Measurements from ENCODE around the gene PHYKPL. TPM values are rescaled to one million over a fixed set of nuclear protein-coding genes. Genes with fewer than 3 reads are reported as not detected.

The PHYKPL gene
- total RNA-seq, 1 experiment from 2014 or later, result 112 TPM

GRCh38 chr5:178232920-178233429 is 373 bp upstream of the PHYKPL start:
- intact Hi-C loops (cut with micrococcal nuclease), result loop anchor here (2.0 to 5.0 kb wide), 2 partner anchors 28 to 554 kb away; partner anchors contain the start of gene HNRNPAB
- Mint-ChIP-seq H3K27ac (ENCODE audit: low read depth, unreplicated experiment) (peak overlapping the region; percentile 84), H3K9me3 (ENCODE audit: unreplicated experiment) (peaks cover 1% of the 10 kb centered on the region), H3K4me3 (ENCODE audit: unreplicated experiment) (peak overlapping the region; percentile 80), H3K36me3 (ENCODE audit: insufficient read depth, unreplicated experiment) (peaks cover 39% of the 10 kb centered on the region), H3K27me3 (ENCODE audit: insufficient read depth, unreplicated experiment) (no peaks in the 10 kb centered on the region), H3K4me1 (ENCODE audit: insufficient read depth, unreplicated experiment) (peaks cover 57% of the 10 kb centered on the region)
- DNase-seq (ENCODE audit: unreplicated experiment), result no peak
- TSS peak; percentile 66 for BruUV-seq (replicated peaks)
- ChIA-PET CTCF (interaction anchor here (0.6 to 2.7 kb wide), 3 partner anchors 19 to 157 kb away, joined by 3 to 22 read pairs (median 3); no protein-coding TSS in a partner anchor), POLR2A (interaction anchor here (1.4 to 6.4 kb wide), 5 partner anchors 11 to 33 kb away, joined by 3 to 32 read pairs (median 14); partner anchors contain the start of gene HNRNPAB)
- TF ChIP-seq CTCF (IDR thresholded peaks at IDR 0.05; ENCODE audit: unreplicated experiment), result no peak

- intact Hi-C loops (cut with micrococcal nuclease), result loop anchor here (2.0 to 5.0 kb wide), 2 partner anchors 27 to 556 kb away; partner anchors contain the start of gene HNRNPAB
- H3K27me3 Mint-ChIP-seq (ENCODE audit: insufficient read depth, unreplicated experiment), result no peaks in the 10 kb centered on the region
- H3K27ac Mint-ChIP-seq (ENCODE audit: low read depth, unreplicated experiment), result peak overlapping the region; percentile 84
- TF ChIP-seq CTCF (IDR thresholded peaks at IDR 0.05; ENCODE audit: unreplicated experiment), result no peak
- peaks cover 11% of the 10 kb centered on the region for H3K9me3 Mint-ChIP-seq (ENCODE audit: unreplicated experiment)
- ChIA-PET CTCF (interaction anchor here (0.7 to 1.5 kb wide), 3 partner anchors 26 to 51 kb away, joined by 3 to 7 read pairs (median 5); no protein-coding TSS in a partner anchor), POLR2A (interaction anchor here (0.6 to 6.4 kb wide), 10 partner anchors 10 to 1328 kb away, joined by 3 to 32 read pairs (median 4); partner anchors contain the start of genes HNRNPAB and NHP2)
- H3K4me1 Mint-ChIP-seq (ENCODE audit: insufficient read depth, unreplicated experiment), result peaks cover 53% of the 10 kb centered on the region
- peak overlapping the region; percentile 80 for H3K4me3 Mint-ChIP-seq (ENCODE audit: unreplicated experiment)
- peaks cover 50% of the 10 kb centered on the region for H3K36me3 Mint-ChIP-seq (ENCODE audit: insufficient read depth, unreplicated experiment)
- BruUV-seq (replicated peaks), result no TSS peak
- DNase-seq (ENCODE audit: unreplicated experiment), result no peak
Observed at GRCh38 chr5:178231539-178232123, 971 bp downstream of the PHYKPL start.

- peak overlapping the region; percentile 80 for H3K4me3 Mint-ChIP-seq (ENCODE audit: unreplicated experiment)
- H3K4me1 Mint-ChIP-seq (ENCODE audit: insufficient read depth, unreplicated experiment), result peaks cover 51% of the 10 kb centered on the region
- no peaks in the 10 kb centered on the region for H3K27me3 Mint-ChIP-seq (ENCODE audit: insufficient read depth, unreplicated experiment)
- H3K9me3 Mint-ChIP-seq (ENCODE audit: unreplicated experiment), result peaks cover 11% of the 10 kb centered on the region
- H3K36me3 Mint-ChIP-seq (ENCODE audit: insufficient read depth, unreplicated experiment), result peaks cover 55% of the 10 kb centered on the region
- no peak for DNase-seq (ENCODE audit: unreplicated experiment)
- intact Hi-C loops (cut with micrococcal nuclease), result loop anchor here (5.0 kb wide), 1 partner anchor 556 kb away; no protein-coding TSS in a partner anchor
- TSS peak; percentile 32 for BruUV-seq (replicated peaks)
- ChIA-PET CTCF (interaction anchor here (0.6 to 1.5 kb wide), 5 partner anchors 10 to 86 kb away, joined by 3 to 7 read pairs (median 3); no protein-coding TSS in a partner anchor), POLR2A (interaction anchor here (0.9 to 6.4 kb wide), 7 partner anchors 11 to 78 kb away, joined by 3 to 32 read pairs (median 5); partner anchors contain the start of genes HNRNPAB and NHP2)
- TF ChIP-seq CTCF (IDR thresholded peaks at IDR 0.05; ENCODE audit: unreplicated experiment), result no peak
- H3K27ac Mint-ChIP-seq (ENCODE audit: low read depth, unreplicated experiment), result peak overlapping the region; percentile 84
Observed at GRCh38 chr5:178230879-178231538, 1.6 kb downstream of the PHYKPL start.

Data from MCF 10A (cell line).